SK-N-SH (cell line): ENCODE results near the gene PTPN13. TPM values are rescaled to one million over a fixed set of nuclear protein-coding genes. Genes with fewer than 3 reads are reported as not detected.

Experiments
- CTCF ChIA-PET: fragments of 300-600, 350-600 bp; formaldehyde crosslinking; extraction: SDS; loops from one replicate; lab custom pipeline; 2021; lab: Yijun Ruan, JAX
- POLR2A ChIA-PET: fragments of 350-600 bp; sonication (Branson Sonifier 250); formaldehyde crosslinking; extraction: SDS; loops from one replicate; lab custom pipeline; 2020; ENCODE audit warnings: antibody characterized with exemption, inconsistent platforms; lab: Yijun Ruan, JAX
- DNase-seq: peaks from one replicate; pipeline ENCODE4 v3.0.0; 2012
- H2AFZ ChIP-seq: fragments of 200-600 bp; sonication (generic); 2 replicates; pipeline ENCODE4 v1.8.1; 2016; ENCODE audit warnings: antibody characterized with exemption, mild to moderate bottlenecking, low read depth
- H3F3A ChIP-seq: fragments of 200-600 bp; sonication (generic); replicated peaks from 2 replicates; pipeline ENCODE3; 2016; ENCODE audit warnings: antibody characterized with exemption, mild to moderate bottlenecking; ENCODE audit not compliant: insufficient read depth
- H3K27ac ChIP-seq, 2 experiments: fragments of 200-500 bp in 1 of 2; fragments of 200-600 bp in 1 of 2; sonication (Bioruptor generic) in 1 of 2; sonication (generic), shearing (Covaris generic) in 1 of 2; 2 replicates each; pipeline versions ENCODE4 v1.5.1 to v1.6.1; 2014 to 2016; ENCODE audit warnings: low read depth in 2 of 2, inconsistent platforms in 1 of 2, low read length in 1 of 2, mild to moderate bottlenecking in 1 of 2, mixed read lengths in 1 of 2
- H3K27me3 ChIP-seq: fragments of 200-600 bp; sonication (generic), shearing (Covaris generic); 2 replicates; pipeline ENCODE4 v1.6.1; 2016; ENCODE audit warnings: mixed run types; ENCODE audit not compliant: insufficient read depth
- H3K36me3 ChIP-seq, 2 experiments: fragments of 200-500 bp in 1 of 2; fragments of 200-600 bp in 1 of 2; sonication (Bioruptor generic) in 1 of 2; sonication (generic) in 1 of 2; replicated peaks in 1 of 2; 2 replicates each; pipeline versions ENCODE3 to v1.5.1; 2014 to 2016; ENCODE audit warnings: low read length in 1 of 2, mild to moderate bottlenecking in 1 of 2; ENCODE audit not compliant: insufficient read depth in 2 of 2, control insufficient read depth in 1 of 2
- H3K4me1 ChIP-seq, 2 experiments: fragments of 200-500 bp in 1 of 2; fragments of 200-600 bp in 1 of 2; sonication (Bioruptor generic) in 1 of 2; sonication (generic), shearing (Covaris generic) in 1 of 2; 2 replicates each; pipeline versions ENCODE4 v1.5.1 to v1.6.1; 2014 to 2016; ENCODE audit warnings: low read depth in 1 of 2, low read length in 1 of 2, mixed run types in 1 of 2; ENCODE audit not compliant: insufficient read depth in 2 of 2, control insufficient read depth in 1 of 2
- H3K4me2 ChIP-seq: fragments of 200-600 bp; sonication (generic), shearing (Covaris generic); 2 replicates; pipeline ENCODE4 v1.6.1; 2017; ENCODE audit warnings: mixed run types
- H3K4me3 ChIP-seq, 2 experiments: fragments of 200-500 bp in 1 of 2; fragments of 200-600 bp in 1 of 2; sonication (Bioruptor generic) in 1 of 2; sonication (generic), shearing (Covaris generic) in 1 of 2; 2 replicates each; pipeline versions ENCODE4 v1.5.1 to v1.8.1; 2014 to 2016; ENCODE audit warnings: low read depth in 2 of 2, inconsistent platforms in 1 of 2, low read length in 1 of 2, mild to moderate bottlenecking in 1 of 2, mixed read lengths in 1 of 2, moderate library complexity in 1 of 2
- H3K79me2 ChIP-seq: fragments of 200-600 bp; sonication (generic); 2 replicates; pipeline ENCODE4 v1.8.1; 2017; ENCODE audit warnings: mild to moderate bottlenecking; ENCODE audit not compliant: insufficient read depth
- H3K9ac ChIP-seq: fragments of 200-600 bp; sonication (generic); 2 replicates; pipeline ENCODE4 v1.6.1; 2017; ENCODE audit warnings: mixed run types
- H3K9me2 ChIP-seq: fragments of 200-600 bp; sonication (generic); 2 replicates; pipeline ENCODE4 v1.6.1; 2017; ENCODE audit warnings: mixed run types
- H3K9me3 ChIP-seq: fragments of 200-600 bp; sonication (generic); 2 replicates; pipeline ENCODE4 v1.6.1; 2017; ENCODE audit warnings: mixed run types, mild to moderate bottlenecking, moderate library complexity
- H4K20me1 ChIP-seq: fragments of 200-600 bp; sonication (generic); 2 replicates; pipeline ENCODE4 v1.6.1; 2017; ENCODE audit warnings: mild to moderate bottlenecking, mixed run types; ENCODE audit not compliant: insufficient read depth
- CHD2 ChIP-seq: fragments of 150-350 bp; IDR thresholded peaks from 2 replicates; pipeline ENCODE4 v1.6.1; 2018; ENCODE audit warnings: low read length; ENCODE audit not compliant: partially characterized antibody
- ELF1 ChIP-seq: IDR thresholded peaks from 2 replicates; pipeline ENCODE4 v1.4.0; 2012
- EP300 ChIP-seq, 2 experiments: IDR thresholded peaks; 2 replicates each; pipeline versions ENCODE4 v1.4.0 to v1.6.1; 2012; ENCODE audit warnings: borderline replicate concordance in 1 of 2, low read depth in 1 of 2, low read length in 1 of 2
- EZH2phosphoT487 ChIP-seq: fragments of 200-600 bp; sonication (generic); IDR thresholded peaks from 2 replicates; pipeline ENCODE4 v1.6.1; 2017; ENCODE audit warnings: low read depth, mixed run types, mild to moderate bottlenecking, antibody characterized with exemption, moderate library complexity, borderline replicate concordance
- FOSL2 ChIP-seq: IDR thresholded peaks from 2 replicates; pipeline ENCODE4 v1.4.0; 2012; ENCODE audit warnings: low read depth, mild to moderate bottlenecking, moderate library complexity, borderline replicate concordance
- JUND ChIP-seq: IDR thresholded peaks from 2 replicates; pipeline ENCODE4 v1.4.0; 2012
- MXI1 ChIP-seq: IDR thresholded peaks from 2 replicates; pipeline ENCODE4 v1.6.1; 2012; ENCODE audit warnings: mild to moderate bottlenecking, low read depth, low read length, improper control_type of control experiment
- NFIC ChIP-seq: IDR thresholded peaks from 2 replicates; pipeline ENCODE4 v1.4.0; 2012; ENCODE audit warnings: borderline replicate concordance
- NRF1 ChIP-seq: IDR thresholded peaks from 2 replicates; pipeline ENCODE4 v1.6.1; 2012; ENCODE audit warnings: low read depth, mild to moderate bottlenecking, low read length
- POLR2AphosphoS5 ChIP-seq: IDR thresholded peaks from 2 replicates; pipeline ENCODE4 v1.6.1; 2012; ENCODE audit warnings: low read depth, low read length
- RAD21 ChIP-seq: IDR thresholded peaks from 2 replicates; pipeline ENCODE4 v1.6.1; 2012; ENCODE audit warnings: mild to moderate bottlenecking, low read length
- RCOR1 ChIP-seq: fragments of 150-350 bp; IDR thresholded peaks from 2 replicates; pipeline ENCODE4 v1.6.1; 2017; ENCODE audit warnings: antibody characterized with exemption, low read length
- REST ChIP-seq: IDR thresholded peaks from 2 replicates; pipeline ENCODE4 v1.6.1; 2012; ENCODE audit warnings: mild to moderate bottlenecking, low read depth, low read length, moderate library complexity
- RXRA ChIP-seq: IDR thresholded peaks from 2 replicates; pipeline ENCODE4 v1.4.0; 2012; ENCODE audit warnings: low read depth, mild to moderate bottlenecking, borderline replicate concordance
- SMC3 ChIP-seq: IDR thresholded peaks from 2 replicates; pipeline ENCODE4 v1.6.1; 2012; ENCODE audit warnings: low read depth, low read length, improper control_type of control experiment
- TCF12 ChIP-seq: IDR thresholded peaks from 2 replicates; pipeline ENCODE4 v1.4.0; 2012
- TEAD4 ChIP-seq: IDR thresholded peaks from 2 replicates; pipeline ENCODE4 v1.4.0; 2012; ENCODE audit warnings: mild to moderate bottlenecking, borderline replicate concordance; ENCODE audit not compliant: insufficient read depth
- WGBS: methylation state at CpG from one replicate; pipeline ENCODE4 v1.1.6; 2017; ENCODE audit warnings: low lambda C conversion rate; 5-methylcytosine and 5-hydroxymethylcytosine counted together
- polyA plus RNA-seq, 3 experiments: library from polyadenylated mRNA; depleted of rRNA; stranded (reverse); fragments of >200 nt; gene quantifications; 2 replicates each; pipeline ENCODE4 v1.2.3, GENCODE V29; 2012
- TF ChIP-seq, protein P1 (sequence below): IDR thresholded peaks from 2 replicates; pipeline ENCODE4 v1.4.0; 2012; ENCODE audit warnings: low read depth
- TF ChIP-seq, protein P2 (sequence below): IDR thresholded peaks from 2 replicates; pipeline ENCODE4 v1.4.0; 2012; ENCODE audit warnings: low read depth, borderline replicate concordance
- TF ChIP-seq, protein P3 (sequence below): IDR thresholded peaks from 2 replicates; pipeline ENCODE4; 2012

The PTPN13 gene
- polyA plus RNA-seq, 1 of the 3 experiments (the other 2 are of a cell fraction) = 5.5 TPM

- H3K9ac ChIP-seq = no peak overlapping the region
- CTCF ChIA-PET = interaction anchor here (1.0 to 1.4 kb wide), 2 partner anchors 10 kb away, joined by 3 to 4 read pairs; no protein-coding TSS in a partner anchor
- H3K9me2 ChIP-seq = no peaks in the 10 kb centered on the region
- POLR2A ChIA-PET = no interaction called here
- peak overlapping the region; percentile 88; the same call in 1 of the 2 replicates for H2AFZ ChIP-seq
- peak overlapping the region in 1 of 2 experiments; percentile 55; a peak in 3 of 4 replicates for H3K4me3 ChIP-seq
- H3K36me3 ChIP-seq = no peaks in the 10 kb centered on the region
- WGBS = 35% methylated on average over 3 of the region's 3 CpGs
- H3K79me2 ChIP-seq = peaks cover 20% of the 10 kb centered on the region
- H3K4me2 ChIP-seq = peak overlapping the region; percentile 74
- peaks cover 33% of the 10 kb centered on the region for H3F3A ChIP-seq
- peaks cover 9 to 15% of the 10 kb centered on the region in 2 experiments for H3K4me1 ChIP-seq
- no peak for DNase-seq
- H3K9me3 ChIP-seq = no peaks in the 10 kb centered on the region
- no peaks in the 10 kb centered on the region for H3K27me3 ChIP-seq
- TF ChIP-seq, protein P1, sequence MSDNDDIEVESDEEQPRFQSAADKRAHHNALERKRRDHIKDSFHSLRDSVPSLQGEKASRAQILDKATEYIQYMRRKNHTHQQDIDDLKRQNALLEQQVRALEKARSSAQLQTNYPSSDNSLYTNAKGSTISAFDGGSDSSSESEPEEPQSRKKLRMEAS = no peak
- peak; percentile 50 for TF ChIP-seq TCF12
- no peak for TF ChIP-seq MXI1
- 0 out of 2 replicates have a peak, but pooled peaks have one; percentile 42 for TF ChIP-seq JUND
- TF ChIP-seq FOSL2 = peak; percentile 35; the same call in 1 of the 2 replicates
- TF ChIP-seq EZH2phosphoT487 = no peak
- TF ChIP-seq CHD2 = no peak
- no peak for TF ChIP-seq RXRA
- peak; percentile 48; the same call in 1 of the 2 replicates for TF ChIP-seq NFIC
- no peak for TF ChIP-seq REST
- TF ChIP-seq SMC3 = no peak
- TF ChIP-seq ELF1 = no peak
- TF ChIP-seq, protein P2, sequence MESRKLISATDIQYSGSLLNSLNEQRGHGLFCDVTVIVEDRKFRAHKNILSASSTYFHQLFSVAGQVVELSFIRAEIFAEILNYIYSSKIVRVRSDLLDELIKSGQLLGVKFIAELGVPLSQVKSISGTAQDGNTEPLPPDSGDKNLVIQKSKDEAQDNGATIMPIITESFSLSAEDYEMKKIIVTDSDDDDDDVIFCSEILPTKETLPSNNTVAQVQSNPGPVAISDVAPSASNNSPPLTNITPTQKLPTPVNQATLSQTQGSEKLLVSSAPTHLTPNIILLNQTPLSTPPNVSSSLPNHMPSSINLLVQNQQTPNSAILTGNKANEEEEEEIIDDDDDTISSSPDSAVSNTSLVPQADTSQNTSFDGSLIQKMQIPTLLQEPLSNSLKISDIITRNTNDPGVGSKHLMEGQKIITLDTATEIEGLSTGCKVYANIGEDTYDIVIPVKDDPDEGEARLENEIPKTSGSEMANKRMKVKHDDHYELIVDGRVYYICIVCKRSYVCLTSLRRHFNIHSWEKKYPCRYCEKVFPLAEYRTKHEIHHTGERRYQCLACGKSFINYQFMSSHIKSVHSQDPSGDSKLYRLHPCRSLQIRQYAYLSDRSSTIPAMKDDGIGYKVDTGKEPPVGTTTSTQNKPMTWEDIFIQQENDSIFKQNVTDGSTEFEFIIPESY = no peak
- TF ChIP-seq, protein P3, sequence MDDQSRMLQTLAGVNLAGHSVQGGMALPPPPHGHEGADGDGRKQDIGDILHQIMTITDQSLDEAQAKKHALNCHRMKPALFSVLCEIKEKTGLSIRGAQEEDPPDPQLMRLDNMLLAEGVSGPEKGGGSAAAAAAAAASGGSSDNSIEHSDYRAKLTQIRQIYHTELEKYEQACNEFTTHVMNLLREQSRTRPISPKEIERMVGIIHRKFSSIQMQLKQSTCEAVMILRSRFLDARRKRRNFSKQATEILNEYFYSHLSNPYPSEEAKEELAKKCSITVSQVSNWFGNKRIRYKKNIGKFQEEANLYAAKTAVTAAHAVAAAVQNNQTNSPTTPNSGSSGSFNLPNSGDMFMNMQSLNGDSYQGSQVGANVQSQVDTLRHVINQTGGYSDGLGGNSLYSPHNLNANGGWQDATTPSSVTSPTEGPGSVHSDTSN = peak; percentile 89
- TF ChIP-seq EP300 (IDR thresholded peaks at IDR 0.05; ENCODE audit: borderline replicate concordance in 1 of 2, low read depth in 1 of 2, low read length in 1 of 2) = peak in 1 of 2 experiments; percentile 47; a peak in 1 of 4 replicates
- no peak for TF ChIP-seq RCOR1
- no peak for TF ChIP-seq RAD21
- TF ChIP-seq POLR2AphosphoS5 = no peak
- TF ChIP-seq NRF1 = no peak
- peak; percentile 46; the same call in 1 of the 2 replicates for TF ChIP-seq TEAD4
- H3K27ac ChIP-seq = peak overlapping the region; percentile 43 to 72
- no peaks in the 10 kb centered on the region for H4K20me1 ChIP-seq
Observed at GRCh38 chr4:86592553-86593249, 1.4 kb upstream of the PTPN13 start.
